Umbilical cord (tissue), 2 donors: ENCODE data around the gene NENF. TPM values are rescaled to one million over a fixed set of nuclear protein-coding genes. Genes with fewer than 3 reads are reported as not detected.

ENCODE experiments used
- DNase-seq: peaks from one replicate; pipeline ENCODE4 v3.0.0-alpha.2; 2015; ENCODE audit warnings: low spot score
- total RNA-seq: library from RNA; depleted of rRNA; stranded (reverse); fragments of >200 nt; gene quantifications from one replicate; pipeline ENCODE4 v1.2.3, GENCODE V29; 2014; ENCODE audit warnings: low replicate concordance; ENCODE audit not compliant: insufficient read depth

NENF gene
- total RNA-seq, 1 donor from 2014 or later = 103 TPM

DNA sequence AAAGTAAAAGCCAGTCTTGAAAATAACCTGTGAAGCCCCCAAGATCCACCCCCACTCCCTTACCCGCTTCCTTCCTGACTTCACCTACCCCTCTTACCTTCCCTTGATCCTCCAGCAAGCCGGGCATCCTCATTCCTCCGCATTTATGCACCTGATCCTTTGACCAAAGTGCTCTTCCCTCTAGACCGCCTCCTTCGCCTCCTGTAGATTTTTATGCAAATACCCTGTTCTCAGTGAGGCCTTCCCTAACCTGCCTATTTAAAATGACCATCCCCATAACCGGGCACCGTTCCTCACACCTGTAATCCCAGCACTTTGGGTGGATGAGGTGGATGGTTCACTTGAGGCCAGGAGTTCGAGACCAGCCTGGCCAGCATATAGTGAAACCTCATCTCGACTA, 1.1 kb upstream of the NENF start:
- DNase-seq = no peak

DNA sequence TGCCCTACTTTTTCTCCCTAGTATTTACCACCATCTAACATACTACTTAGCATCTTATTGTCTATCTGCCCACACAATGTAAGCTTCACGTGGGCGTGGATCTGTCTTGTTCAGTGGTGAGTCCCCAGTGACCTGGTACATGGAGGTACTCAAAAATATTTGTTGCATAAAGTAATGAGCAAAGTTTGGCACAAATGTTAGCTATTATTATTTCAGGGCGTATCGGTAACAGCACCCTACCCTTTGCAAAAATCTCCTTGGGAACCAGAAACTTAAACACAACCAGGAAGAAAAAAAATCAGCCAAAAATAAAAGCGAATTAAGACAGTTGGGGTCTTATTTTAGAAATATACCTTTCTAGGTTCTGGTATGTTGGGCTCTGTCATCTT, 454 bp upstream of the NENF start:
- DNase-seq = no peak

DNA sequence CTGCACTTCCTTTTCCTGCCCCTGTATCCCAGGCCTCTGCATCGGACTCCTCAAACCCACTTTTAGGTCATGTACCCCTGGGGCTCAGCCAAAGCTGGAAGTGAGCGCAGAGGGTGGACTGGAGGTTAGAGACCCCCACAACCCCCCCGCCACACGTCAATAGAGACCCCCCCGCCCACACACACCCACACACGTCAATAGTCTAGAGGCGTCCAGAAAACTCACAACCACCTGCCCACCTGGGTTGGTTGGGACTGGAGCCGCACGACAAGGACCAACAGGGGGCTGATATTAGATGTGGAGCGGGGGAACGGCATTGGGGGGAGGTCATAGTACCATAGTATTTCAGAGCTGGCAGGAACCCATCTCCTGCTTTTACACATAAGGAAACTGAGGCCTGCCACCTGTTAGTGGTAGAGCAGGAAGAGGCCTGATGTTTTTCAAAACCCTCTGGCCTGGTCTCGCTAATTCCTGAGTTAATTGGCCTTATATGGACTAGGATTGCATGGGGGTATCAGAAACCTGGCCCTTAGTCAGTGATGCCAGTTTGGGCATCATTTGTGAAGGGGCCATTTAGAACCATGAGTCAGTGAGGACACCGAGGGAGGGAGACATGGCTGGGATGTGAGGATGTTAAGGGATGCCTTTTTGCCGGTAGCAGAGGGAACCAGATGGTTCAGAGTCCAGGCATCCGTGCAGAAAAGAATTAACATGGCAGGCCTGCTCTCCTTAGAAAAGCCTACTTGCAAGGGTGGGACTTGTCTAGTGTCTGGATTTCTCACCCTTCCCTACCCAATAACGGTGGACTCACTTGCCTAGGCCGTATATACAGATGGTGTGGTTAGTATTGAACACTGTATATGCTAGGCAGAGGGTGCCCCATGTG, 1.1 kb downstream of the NENF start:
- no peak for DNase-seq

DNA sequence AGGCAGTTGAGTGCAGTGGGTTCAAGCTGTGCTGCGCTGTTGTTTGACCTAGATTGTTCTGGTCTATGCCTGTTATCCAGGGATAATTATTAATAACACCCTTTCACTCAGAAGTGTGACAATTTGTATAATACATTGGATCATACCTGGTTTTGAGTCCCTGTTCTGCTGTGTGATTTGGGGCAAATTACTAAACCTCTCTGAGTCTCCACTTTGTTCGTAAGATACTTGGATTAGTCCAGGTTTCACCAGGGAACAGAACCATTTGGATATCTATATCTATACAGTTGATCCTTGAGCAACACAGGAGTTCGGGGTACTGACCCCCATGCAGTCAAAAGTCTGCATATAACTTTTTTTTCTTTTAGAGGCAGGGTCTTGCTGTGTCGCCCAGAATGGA, 2.3 kb downstream of the NENF start:
- DNase-seq = no peak

DNA sequence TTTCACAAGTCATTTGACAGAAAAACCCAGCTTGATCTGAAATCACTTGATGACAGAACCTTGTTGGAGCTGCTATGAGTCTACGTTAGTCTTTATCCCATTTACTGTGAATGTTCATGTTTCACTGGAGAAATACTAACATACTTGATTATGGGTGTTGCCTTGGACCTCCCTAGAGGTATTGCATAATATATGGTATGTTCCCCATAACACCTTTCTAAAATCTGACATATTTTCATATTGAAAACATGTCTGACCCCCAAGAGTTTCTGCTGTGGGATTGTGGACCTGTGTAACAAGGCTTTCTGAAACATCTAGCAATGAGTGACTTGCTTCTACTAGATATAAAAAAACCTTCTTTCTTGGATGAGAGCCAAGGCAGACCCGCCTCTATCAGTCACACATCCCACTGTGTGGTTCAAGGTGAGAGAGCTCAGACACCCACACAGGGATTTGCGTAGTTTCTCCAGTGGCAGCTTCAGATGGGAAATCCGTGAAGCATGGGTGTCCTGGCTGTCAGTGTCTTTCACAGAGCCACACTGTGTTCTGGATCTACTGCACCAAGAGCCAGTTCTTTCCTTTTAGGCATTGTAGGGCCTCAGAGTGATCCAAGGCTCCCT, 4.6 kb downstream of the NENF start:
- no peak for DNase-seq

DNA sequence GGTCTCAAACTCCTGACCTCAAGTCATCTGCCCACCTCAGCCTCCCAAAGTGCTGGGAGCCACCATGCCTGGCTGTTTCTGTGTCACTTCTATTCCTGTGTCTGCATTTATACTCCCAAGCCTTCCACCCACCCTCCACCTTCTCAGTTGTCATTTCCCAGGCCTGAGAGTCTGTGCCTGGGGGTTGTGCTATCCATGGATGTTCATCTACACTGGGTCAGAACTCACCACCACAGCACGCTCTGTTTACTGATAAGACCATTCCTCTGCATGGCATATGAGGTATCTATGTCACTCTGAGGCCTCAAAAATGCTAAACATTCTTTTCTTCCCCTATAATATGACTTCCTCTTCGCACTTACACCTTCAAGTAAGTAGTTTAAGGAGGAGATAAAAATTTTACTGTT, 6.1 kb downstream of the NENF start:
- no peak for DNase-seq

DNA sequence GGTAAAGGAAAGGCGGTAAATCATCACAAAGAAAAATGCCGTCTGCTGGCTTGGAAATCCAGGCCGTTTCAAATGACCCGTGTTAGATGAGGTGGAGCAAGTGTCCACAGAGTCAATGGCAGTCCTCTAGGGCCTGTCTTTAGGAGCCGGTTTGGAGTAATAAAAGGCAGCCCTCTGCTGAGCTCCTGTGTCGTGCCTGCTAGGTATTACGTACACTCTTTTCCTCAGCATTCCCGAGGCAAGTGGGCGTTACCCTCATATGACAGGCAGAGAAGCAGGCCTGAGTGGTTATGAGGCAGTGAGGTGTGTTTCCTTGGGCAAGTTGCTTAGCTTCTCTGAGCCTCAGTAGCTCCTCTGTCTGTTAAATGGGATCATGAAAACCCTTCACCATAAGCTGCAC, 7.7 kb downstream of the NENF start:
- no peak for DNase-seq

DNA sequence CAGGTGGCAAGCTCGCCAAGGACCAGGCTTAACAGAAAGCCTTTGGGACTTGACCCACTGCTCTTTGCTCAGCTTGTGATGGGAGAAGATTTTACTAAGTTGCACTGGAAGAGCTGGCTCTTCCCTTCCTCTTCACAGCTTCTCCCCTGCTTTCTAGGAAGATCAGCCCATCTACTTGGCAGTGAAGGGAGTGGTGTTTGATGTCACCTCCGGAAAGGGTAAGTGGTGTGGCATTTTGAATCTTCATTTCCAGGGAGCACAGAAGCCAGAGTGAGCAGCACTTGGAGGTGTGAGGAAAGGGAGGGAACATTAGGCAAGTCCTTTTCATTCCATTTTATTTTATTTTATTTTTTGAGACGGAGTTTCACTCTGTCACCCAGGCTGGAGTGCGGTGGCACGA, 9.7 kb downstream of the NENF start:
- no peak for DNase-seq

DNA sequence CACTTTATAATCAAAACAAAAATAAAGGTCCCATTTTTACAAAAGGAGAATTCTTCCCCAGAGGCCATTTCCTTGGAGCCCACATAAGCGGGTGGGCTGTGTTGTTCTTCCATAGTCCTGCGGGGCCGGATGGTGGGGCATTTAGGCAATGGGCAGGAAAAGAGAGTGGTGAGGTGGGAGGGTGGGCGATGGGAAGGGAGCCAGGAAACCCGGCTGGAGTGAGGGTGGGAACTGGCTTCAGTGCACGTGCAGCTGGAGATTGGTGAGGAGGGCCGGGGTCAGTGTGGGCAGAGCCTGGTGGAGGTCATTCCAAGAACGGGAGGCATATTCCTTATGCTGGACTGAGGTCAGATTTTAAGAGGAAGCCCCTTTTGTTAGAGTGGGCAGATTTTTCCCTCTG, 13.6 kb downstream of the NENF start:
- no peak for DNase-seq

DNA sequence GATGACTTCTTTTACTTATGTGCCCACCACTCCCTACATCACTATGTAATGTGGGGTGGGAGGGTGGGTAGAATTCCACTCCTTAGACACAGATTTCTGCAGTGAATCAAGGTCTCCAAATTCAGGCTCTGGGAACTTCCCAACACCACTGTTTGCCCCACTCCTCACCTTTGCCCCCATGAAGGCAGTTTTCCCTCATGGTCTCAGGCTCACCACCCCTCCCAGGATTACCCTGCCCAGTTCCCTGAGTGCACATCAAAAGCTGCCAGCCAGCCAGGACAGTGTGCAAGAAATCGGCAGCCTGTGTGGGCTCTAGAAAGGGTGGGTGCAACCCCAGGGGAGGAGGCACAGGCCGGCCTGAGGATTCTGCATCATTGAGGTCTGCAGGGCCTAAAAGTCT, 14.8 kb downstream of the NENF start:
- DNase-seq = no peak

DNA sequence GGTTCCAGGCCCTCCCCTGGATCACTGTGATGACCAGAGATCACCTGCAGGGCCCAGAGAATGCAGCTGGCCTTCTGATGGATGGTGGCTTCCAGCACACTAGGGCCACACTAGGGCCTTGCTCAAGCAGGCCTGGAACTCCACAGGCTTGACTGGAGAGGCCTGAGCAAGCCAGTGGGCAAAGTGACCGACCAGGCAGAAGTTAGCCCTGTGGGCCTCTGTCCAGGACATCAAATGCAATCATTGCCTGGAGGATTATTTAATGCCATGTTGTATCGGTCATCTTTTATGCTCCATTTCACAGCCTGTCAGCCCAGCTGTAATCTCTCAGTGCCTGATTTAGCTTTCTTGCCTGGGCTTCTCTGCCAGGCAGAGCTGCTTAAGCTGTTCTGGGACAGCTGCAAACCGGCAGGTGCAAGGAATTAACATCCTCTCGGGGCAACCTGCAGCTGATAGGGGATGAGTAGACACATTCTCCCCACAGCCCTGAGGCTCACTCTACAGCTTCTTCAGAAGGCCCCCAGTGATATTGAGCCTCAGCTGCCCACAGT, 17.7 kb downstream of the NENF start:
- no peak for DNase-seq

DNA sequence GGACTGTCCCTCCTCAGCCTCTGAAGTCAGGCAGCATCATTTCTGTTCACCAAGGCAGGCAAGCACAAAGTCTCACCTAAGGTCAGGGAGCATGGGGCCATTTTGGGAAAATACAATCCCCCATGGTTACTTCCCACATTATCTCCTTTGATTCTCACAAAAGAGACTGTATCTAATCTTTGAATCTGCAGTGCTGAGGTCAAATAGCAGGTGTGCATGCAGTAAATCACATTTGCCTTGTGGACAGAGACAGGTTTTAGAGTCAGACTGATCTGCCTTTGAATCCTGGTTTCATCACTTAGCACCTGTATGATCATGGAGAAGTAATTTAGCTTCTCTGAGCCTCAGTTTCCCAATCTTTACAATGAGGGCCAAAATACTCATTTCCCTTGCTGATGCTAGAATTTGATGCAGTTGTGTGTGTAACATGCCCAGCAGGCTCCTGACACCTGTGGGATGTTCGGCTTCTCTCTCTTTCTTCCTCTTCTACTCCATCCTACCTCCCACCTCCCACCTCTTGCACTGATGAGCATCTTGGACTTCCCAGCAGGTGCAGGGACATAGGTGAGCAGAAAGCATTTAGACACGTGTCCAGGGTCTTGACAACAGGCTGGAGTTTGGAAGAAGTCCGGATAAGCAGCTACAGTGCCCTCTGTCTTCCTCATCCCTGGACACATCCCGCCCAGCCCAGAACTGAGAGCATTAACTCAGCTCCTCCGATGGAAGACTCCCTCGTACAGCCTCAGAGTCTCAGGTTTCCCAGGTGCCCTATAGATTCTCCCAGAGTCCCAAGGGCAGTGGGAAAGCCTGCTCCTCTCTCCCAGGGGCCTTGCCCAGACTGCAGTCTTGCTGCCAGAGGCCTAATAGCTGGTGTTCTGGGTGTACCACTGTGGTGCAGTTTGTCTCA, 18.9 kb downstream of the NENF start:
- no peak for DNase-seq

DNA sequence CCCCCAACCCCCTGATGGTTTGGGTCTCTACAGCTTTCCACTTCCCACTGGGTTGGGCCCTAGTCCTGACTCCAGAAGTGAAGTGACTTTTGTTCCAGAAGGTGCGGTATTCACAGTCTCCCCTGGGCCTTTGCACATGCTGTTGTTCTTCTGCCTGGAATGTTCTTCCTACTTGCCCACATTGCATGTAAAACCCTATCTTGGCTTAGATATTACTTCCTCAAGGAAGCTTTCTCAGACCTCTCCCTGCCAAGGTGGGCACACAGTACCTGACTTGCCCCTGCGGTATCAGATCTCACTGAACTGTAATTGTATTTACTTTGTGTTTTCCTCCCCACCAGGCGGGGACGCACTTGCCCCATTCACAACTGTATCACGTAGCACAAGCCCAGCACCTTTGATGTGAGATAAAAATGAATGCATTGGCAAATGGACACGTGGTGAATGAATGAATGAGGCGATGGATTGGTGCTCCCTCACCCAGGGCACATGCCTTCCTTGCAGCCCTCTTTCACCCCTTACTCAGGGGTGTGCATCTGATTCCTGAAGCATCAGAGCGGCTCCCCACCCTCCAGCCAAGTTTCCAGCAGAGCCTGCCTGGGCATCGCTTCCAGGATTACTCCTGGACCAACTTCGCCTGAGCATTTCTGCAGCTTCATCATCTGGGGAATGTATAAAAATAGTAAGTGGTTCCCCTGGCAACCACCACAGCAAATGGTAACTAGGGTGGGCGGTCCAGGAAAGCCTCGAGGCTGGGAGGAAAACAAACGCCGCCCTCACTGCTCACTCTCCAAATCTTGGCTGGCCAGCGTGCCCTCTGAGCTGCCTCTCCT, 19.8 kb downstream of the NENF start:
- DNase-seq = peak; percentile 90

DNA sequence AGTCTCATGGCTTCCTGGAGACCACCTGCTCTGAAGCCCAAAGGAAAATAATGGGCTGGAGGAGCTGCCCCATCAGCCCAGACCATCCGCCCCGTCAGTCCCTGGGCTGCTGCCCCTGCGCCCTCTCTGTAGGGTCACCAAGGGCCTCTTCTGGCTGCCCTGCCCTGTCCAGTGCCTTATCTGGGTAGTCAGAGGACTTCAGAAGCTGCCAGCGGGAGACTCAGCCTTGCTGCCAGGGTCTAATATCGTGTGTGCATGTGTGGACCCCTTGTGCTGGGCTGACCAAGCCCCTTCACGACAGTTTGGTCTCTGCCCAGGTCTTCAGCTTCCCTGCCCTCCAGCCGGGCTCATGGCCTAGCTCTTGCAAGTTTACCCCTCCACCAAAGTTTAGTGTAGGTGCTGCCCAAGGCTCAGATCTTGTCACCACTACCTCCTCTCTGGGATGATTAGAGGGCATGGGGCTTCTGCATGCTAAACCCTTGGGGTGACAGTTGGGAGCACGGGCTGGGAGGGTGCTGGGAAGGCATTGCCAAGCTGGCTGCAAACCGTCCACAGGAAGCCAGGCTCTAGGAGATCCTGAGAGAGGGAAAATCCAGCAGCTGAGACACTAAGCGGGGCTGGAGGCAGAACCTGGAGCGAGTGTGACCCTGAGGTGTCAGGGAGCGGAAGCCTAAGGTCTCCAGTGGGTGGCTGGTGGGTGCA, 20.6 kb downstream of the NENF start:
- DNase-seq = no peak

DNA sequence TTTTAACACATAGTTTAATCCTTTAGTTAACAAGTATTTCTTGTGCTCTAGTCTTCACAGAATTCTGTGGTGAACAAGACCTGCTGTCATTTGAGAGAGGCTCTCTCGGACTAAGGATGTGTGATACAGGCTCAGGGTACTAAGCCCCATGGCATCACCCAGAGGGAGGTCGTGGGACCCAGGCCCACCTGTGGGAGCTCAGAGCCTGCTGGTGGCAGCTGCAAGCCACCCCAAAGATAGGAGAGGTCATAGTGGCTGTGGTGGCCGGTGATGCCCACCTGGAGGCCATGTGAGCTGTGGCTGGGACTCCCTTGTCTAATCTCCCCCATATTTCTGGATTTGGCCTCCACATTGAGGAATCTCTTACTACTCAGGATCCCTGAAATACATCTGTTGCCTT, 22.0 kb downstream of the NENF start:
- no peak for DNase-seq

DNA sequence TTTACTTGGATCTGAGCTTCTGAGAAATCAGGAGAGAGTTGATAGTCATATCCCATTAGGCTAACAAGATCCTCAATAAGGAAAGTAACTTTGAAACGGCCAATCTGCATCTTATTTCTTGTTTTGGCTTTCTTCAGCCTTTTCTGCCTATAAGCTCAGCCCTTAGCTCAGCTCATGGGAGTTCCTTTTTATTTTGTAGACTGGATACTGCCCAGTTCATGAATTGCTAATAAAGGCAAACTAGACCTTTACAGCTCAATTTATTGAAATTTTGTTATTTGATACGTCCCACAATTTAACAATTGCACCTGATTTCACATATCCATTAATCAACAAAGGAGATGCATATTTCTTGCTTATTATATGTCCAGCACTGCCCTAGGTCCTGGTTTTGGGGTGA, 22.7 kb downstream of the NENF start:
- DNase-seq = no peak

DNA sequence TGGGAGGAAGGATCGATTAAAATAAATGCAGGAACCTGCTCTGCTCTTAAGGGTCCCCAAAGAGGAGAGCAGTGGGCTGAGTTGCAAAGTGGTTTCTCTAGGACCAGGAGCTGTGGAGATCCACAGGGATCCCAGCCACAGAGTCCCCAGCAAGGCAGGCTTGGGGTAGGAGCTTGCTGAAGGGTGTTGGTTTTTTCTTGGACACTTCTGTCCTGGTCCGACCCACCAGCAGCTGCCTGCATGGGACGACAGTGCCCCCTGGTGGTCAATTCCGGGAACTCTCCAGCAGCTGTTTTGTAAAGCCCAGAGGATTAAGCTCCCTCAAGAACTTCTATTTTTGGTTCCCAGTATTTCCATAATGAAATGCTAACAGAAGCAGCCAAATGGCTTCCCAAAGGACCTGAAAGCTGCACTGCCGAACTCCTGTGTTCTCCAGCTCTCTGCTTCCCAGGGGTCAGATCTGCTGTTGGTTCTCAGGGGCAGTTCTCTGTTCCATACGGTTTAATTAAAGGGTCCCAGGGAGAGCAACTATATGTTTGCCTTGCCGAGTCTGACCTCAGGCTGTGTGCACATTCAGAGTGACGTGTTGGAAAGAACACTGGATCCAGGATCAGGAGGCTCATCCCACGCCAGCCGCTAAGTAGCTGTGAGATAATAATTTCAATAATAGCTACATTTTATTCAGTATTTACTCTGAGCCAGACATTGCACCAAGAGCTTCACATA, 23.2 kb downstream of the NENF start:
- peak; percentile 89 for DNase-seq

DNA sequence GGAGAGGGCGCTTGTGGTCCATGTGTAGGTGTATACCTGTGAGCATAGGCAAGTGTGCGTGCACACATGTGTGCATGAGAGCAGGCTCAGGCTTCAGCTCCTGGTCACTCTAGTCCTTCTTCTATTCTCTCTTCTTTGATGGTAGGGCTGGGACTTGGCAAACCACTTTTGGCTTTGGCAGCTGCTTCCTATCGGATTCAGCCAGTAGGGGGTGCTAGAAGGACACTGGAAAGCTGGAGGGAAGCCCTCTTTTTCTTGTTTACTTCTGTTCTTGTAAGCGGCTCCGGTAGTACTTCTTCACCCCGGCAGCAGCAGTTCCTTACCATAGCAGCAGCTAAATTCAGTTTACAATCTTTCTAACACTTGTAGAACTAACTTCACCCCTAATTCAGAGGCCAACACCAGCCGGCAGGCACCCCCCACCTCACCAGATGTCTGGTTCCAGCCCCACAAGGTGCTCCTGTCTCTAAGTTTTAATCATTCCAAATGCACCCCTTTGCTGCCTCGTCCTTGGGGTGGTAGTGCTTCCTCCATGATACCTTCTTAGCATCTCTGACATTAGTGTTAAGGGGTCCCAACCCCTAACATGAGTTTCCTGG, 25.1 kb downstream of the NENF start:
- DNase-seq = no peak

DNA sequence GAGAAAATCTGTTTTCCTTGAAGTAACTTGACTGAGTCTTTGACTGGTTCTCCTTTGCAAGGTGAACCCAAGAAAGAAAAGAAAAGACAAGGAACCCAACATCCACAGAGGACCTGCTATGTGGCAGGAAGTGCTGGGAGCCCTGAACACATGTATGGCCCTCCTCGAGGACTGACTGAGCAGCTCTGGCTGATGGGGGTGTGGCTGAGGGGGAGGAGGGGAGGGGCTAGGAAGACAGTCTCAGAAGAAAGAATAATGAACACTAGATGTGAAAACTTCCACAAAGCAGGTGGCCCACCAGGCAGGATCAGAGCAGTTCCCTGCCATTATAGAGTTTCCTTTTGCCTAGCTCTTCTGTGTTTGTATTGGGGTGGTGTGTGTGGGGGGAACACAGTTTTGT, 26.1 kb downstream of the NENF start:
- no peak for DNase-seq
